Islet precursor cell (in vitro differentiated cells): ENCODE measurements around the gene KRT81.
"Not testable (repeated sequence)": the region's sequence is repeated elsewhere in the genome, so short reads cannot be mapped to it uniquely, and the experiment has no call there.

ENCODE experiments used
- DNase-seq: peaks from one replicate; pipeline ENCODE4 v3.0.0-alpha.2; 2018

KRT81 gene

DNA sequence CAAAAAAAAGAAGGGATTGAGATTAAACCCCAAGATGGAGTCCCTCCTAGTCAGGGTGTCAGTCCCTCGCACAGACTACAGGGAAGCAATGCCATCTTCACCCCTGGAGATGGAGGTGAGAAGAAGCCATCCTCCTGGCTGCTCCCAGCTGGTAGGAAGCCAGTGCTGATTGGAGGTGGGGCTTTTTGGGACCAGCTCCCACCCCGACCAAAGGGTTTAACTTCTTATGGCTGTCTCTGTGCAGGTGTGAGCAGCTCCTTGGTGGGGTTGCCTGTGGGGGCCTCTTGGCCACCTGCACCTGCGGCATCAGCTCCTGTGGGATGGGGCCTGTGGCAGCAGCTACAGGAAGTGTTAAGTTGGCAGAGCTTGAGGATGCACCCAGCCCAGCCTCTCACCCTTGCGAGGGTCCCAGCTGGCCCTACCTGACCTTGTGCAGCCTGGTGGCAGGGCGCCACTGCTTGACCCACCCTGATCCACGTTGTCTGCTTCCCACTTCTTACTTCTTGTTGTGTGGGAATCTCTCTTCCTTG is 20.7 kb downstream of the KRT81 start:
- DNase-seq = peak; percentile 50

DNA sequence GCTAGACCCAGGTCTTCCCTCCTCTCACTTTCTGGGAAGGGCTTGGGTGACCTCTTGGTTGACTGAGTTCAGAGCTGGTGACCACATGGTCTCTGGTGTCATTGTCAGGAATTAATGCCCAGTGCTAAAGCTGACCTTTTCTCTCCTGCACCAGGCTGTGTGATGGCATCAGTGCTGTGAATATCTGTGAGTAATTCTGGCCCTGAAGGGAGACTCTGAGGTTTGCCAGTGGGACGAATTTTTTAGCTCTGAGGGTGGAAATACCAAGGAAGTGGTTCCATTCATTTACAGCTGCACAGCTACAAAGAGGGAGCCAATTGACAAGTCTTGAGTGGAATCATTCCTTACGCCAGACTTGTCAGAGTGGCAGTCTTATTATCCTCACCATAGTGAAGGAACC is 23.1 kb downstream of the KRT81 start:
- peak; percentile 35 for DNase-seq

- no peak for DNase-seq
These were observed 23.6 kb downstream of the KRT81 start for GRCh38 chr12:52267699-52268098.

GRCh38 chr12:52267266-52267665 is 24.1 kb downstream of the KRT81 start:
- DNase-seq = peak; percentile 35

DNA sequence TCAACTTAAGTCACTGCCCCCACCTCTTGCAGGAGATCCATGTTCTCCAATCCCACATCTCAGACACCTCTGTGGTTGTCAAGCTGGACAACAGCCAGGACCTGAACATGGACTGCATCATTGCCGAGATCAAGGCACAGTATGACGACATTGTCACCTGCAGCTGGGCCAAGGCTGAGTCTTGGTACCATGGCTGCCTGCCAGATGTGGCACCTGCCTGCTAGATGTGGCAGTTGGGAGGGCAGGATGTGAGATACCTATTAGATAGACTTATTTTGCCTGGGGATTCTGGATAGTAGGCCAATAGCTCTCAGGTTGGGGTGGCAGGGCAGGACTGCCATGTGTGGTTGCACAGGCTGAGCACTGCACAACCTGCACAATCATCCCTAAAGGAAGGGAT is 24.8 kb downstream of the KRT81 start:
- no peak for DNase-seq

GRCh38 chr12:52264435-52264825 is 26.9 kb downstream of the KRT81 start:
- DNase-seq = no peak

GRCh38 chr12:52263761-52264434 is 27.4 kb downstream of the KRT81 start:
- DNase-seq = no peak

DNA sequence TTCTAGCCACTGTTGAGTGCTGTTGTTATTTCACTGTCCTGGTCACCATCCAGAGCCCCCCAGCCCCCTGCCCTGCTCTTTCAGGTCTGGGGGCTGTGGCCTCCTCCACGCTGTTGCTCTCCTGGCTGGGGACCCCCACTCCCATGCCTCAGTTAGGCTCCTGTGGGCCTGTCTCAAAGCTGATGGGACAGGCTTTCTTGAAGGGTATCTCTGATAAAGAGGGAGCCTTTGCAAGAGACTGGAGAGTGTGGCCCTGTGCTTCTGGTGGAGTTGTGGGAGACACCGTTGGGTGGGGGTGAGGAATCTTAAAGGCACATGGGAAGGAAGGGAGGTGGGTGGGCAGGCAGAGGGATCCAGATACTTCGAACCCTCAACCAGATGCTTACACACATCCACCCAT is 29.0 kb downstream of the KRT81 start:
- DNase-seq = no peak

DNA sequence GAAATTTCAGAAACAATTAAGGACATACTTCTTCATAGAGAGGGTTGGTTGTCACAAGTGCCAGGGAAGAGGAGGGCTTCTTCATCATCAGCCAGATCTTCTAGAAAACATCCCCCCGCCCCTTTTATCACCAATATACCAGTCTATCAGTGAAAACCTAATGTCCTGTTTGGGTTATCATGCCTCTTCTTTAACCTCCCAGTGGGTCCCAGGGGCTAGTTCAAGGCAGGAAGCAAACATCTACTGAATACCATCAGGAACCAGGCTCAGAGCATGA is 30.2 kb downstream of the KRT81 start:
- no peak for DNase-seq

DNA sequence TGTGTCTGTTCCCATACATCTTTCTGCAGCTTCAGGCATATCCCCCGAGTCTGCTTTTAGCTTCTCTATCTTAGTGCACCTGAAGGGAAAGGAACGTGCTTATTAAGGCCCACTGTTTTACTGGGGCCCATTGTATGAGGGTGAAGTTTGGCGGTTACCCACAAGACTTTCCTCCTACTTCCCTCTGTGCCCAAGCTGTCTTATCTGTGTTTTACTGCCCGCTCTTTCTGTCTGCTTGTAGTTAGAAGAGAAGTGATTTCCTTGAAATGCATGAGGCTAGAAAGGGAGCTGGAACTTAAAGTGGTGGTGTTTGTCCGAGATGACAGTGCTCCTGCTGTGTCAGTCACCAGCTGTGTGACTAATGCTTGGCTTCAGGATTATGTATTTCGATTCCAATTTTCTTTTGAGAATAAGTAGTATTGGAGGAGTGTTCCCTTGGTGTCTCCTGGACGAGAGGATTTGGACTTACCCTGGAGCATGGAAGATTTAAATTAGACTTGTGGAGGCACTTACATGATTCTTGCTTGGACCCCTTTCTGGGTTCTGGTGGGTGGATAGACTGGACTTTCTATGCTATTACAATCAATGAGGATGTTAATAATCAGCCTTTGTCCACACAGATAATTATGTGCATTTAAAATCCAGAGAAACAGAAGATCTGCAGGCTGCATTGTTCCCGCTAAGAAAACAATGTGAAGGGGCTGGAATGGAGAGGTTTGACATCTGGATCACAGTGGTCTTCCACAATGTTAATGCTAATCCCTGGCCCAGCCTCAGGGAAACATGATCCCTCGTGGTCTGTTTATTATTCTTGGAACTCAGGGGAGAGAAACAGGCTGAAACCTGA is 30.8 kb downstream of the KRT81 start:
- no peak for DNase-seq

- DNase-seq = no peak
These were observed 31.6 kb downstream of the KRT81 start for GRCh38 chr12:52259657-52260243.

GRCh38 chr12:52258335-52258901 is 32.9 kb downstream of the KRT81 start:
- peak; percentile 82 for DNase-seq

DNA sequence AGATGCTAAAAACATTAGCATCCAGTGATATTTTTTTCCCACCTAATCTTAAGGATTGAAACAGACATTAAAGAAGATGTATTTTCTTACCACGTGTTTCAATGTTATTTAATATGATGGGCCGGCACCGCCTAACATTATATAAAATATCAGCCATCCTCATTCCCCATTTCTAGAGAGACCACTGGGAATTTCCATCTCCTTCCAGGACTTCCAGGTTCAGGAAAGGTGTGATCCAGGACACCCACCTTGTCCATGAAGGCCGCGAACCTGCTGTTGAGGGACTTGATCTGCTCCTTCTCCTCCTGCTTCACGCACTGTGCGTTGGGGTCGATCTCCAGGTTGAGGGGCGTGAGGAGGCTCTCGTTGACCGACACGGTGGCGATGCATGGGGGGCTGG is 33.4 kb downstream of the KRT81 start:
- DNase-seq = not testable (repeated sequence)

- no peak for DNase-seq
These were observed 34.2 kb downstream of the KRT81 start for GRCh38 chr12:52257074-52257551.

DNA sequence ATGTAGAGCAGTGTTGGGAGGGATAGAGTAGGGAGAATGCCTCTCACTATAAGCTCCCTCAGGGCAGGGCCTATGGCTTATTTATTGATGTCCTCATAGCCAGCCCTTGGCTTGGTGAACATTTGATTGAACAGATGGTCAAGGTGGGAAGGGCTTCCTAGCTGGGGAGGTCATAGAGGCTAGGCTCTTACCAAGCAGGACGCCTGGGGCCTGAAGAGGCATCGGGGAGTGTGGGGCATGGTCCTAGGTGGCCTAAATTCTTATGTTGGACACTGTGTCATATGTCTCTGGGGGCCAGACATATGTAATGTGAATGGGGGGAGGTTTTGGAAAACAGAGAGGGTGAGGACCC is 34.8 kb downstream of the KRT81 start:
- DNase-seq = no peak

DNA sequence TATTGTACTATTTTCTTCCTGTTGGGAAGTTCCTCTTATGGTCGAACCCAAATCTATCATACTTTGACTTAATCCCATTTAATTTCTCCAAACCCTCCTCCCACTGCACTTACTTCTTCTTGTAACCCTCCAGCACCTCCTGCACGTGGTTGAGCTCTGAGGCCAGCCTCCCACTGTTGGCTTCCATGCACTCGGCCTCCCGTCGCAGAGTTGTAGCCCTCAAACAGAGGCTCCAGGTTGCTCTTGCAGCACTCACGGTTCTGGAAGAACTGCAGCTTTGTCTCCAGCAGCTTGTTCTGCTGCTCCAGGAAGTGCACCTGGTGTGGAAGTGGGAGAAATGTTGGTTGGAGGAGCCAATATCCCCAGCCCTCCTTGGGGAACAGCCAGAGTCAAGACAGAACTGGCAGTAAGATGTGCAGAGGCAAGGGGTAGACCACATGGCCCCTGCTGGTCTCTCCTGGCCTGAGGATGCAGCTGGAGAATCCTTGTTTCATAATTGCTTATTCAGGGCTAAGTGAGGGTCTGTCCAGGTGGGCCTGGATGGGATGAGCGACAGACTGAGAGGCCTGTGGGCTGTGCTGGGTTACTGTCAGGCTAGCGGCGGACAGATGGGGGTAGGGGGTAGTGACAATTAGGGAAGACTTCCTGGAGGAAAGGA is 35.3 kb downstream of the KRT81 start:
- no peak for DNase-seq

DNA sequence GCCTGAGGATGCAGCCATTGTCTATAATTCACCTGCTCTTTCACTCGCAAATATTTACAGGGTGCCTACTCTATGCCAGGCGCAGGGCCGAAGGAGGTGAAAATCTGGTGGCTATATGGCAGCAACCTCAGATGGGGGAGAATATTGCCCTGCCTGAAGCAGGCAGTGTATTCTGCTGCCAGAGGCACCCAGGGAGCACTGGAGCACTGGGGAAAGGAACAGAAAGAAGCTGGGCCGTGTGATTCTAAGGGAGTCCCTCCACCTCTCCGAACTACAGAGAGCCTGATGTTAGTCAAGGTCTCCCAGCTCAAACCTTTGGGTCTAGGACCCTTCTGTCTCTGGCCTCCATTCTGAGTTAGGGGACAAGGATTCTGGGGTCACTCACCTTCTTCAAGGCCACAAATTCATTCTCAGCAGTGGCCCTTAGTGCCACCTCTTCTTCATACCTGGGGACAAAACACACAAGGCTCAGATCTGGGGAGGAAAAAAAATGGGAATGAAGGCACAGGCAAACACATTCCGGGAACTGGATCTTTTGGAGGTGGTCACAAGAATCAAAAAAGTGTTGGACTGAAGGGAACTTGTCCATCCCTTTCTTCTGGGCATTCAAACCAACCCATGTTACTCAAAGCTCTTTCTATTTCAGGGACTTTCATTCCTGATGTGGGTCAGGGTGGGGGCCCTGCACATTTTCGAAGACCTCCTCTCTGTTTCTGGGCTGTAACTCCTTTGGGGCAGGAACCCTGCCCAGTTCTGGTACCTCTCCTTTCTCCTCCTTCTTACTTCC is 36.2 kb downstream of the KRT81 start:
- DNase-seq = no peak

GRCh38 chr12:52254180-52254964 is 37.0 kb downstream of the KRT81 start:
- no peak for DNase-seq

DNA sequence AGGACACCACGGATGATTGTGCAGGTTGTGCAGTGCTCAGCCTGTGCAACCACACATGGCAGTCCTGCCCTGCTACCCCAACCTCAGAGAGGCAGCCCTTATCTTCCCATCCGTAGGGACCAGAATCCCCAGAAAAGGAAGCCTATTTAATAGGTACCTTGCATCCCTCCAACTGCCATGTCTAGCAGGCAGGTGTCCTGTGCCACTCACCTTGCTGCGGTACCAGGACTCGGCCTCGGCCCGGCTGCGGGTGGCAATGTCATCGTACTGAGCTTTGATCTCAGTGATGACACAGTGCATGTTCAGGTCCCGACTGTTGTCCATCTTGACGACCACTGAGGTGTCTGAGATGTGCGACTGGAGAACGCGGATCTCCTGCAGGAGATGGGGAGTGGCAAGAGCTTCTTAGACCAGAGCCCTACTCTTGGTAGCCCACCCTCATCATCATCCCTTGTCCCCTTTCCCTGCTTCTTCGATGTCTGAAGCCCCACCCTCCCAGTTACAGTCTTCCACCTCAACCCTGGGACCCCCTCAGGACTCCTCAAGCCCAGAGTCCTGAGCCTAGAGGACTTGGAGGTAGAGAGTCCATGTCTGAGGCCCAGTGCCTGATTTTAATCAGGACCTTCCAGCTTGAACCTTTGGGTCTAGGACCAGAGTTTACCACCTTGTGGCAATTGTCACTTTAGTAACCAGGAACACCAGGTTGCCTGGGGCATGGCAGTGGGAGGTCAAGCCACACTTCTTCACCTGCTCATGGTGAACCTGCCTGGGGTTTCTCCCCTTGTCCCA is 37.7 kb downstream of the KRT81 start:
- no peak for DNase-seq

DNA sequence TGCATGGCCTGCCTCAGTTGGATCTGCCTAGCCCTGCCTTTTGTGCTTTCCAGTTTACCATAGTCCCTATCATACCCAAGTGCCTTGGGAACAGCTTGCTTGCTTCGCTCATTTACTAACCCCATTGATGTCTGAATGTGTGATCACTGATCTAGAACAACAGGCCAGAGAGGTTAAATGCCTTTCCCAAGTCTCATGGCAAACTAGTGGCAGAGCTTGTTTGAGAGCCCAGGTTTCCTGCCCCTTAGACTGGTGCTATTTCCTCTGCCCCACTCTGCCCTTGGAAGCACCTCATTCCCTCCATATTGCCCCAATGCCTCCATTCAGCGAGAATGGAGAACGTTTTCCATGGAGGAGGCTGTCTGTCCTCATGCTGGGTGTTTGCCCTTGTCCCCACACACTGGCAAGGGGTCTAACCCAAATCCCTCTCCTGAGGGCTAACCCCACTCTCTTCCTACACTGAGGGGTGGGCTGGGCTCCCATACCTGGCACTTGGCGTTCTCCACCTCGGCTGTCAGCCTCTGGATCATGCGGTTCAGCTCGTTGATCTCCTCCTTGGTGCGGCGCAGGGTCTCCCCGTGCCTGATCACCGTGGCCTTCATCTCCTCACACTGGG is 38.5 kb downstream of the KRT81 start:
- no peak for DNase-seq
